Colonic mucosa (tissue), 4 donors: ENCODE results near the gene FIBCD1. TPM values are rescaled to one million over a fixed set of nuclear protein-coding genes. Genes with fewer than 3 reads are reported as not detected.
A peak's percentile ranks its signal among the peaks of the same experiment; 100 is the strongest.

ENCODE experiments used
- DNase-seq: peaks from one replicate; pipeline ENCODE4 v3.0.0-alpha.2; 2020
- H3K27ac ChIP-seq: fragments of 200-600 bp; one replicate; pipeline ENCODE4 v1.8.0; 2021
- H3K27me3 ChIP-seq: fragments of 200-600 bp; one replicate; pipeline ENCODE4 v1.8.0; 2021
- H3K36me3 ChIP-seq: fragments of 200-600 bp; one replicate; pipeline ENCODE4 v1.8.0; 2021
- H3K4me1 ChIP-seq: fragments of 200-600 bp; one replicate; pipeline ENCODE4 v1.8.0; 2021; ENCODE audit warnings: mild to moderate bottlenecking
- H3K4me3 ChIP-seq: fragments of 200-600 bp; one replicate; pipeline ENCODE4 v1.8.0; 2021
- H3K9ac ChIP-seq, 2 donors: one replicate each; pipeline ENCODE4 v1.7.0; 2013; ENCODE audit warnings: control low read depth in 2 of 2, low read depth in 2 of 2, low read length in 2 of 2
- H3K9me3 ChIP-seq: fragments of 200-600 bp; one replicate; pipeline ENCODE4 v1.8.0; 2021
- CTCF ChIP-seq: fragments of 200-600 bp; IDR thresholded peaks from one replicate; pipeline ENCODE4 v1.8.0; 2022; ENCODE audit warnings: antibody characterized with exemption, mild to moderate bottlenecking
- intact Hi-C: fragments of 100-400 bp; cut with DNase I; formaldehyde crosslinking; loops from one replicate; pipeline ENCODE4 v1.14.1; 2022
- total RNA-seq, 2 donors: library from RNA; stranded (reverse); fragmentation: NEBNext Ultra II Directional in 1 of 2; extraction: Animal tissue kit (Norgen Biotek cat#: 25700) in 1 of 2; gene quantifications; one replicate each; pipeline ENCODE4 v1.2.1, GENCODE V29; 2021
- donor health status: healthy.
- donor health status: DM: no; HTN: no; CAD: no.
- donor health status: DM: no; HTN: no; CAD: no.

The FIBCD1 gene
- total RNA-seq, 2 donors from 2014 or later = 9.0 to 32.9 TPM

DNA sequence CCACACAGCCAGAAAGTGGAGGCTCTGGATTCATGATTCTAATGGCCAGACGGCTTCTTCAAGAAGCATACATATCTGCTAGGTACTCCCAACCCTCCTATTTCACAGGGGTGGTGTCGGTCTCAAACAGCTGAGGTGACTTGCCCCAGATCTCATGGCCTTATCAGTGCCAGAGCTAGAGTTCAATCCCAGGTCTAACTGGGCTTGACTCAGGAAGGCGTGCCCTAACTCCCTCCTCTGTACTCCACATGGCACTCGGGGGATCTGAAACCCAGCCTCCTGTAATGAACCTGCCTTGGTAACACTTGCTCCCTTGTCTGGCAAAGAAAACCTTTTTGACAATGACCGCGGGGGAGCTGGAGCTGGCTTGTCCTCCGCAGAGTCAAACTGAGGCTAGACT, 44.5 kb downstream of the FIBCD1 start:
- H3K27ac ChIP-seq = no peak overlapping the region

DNA sequence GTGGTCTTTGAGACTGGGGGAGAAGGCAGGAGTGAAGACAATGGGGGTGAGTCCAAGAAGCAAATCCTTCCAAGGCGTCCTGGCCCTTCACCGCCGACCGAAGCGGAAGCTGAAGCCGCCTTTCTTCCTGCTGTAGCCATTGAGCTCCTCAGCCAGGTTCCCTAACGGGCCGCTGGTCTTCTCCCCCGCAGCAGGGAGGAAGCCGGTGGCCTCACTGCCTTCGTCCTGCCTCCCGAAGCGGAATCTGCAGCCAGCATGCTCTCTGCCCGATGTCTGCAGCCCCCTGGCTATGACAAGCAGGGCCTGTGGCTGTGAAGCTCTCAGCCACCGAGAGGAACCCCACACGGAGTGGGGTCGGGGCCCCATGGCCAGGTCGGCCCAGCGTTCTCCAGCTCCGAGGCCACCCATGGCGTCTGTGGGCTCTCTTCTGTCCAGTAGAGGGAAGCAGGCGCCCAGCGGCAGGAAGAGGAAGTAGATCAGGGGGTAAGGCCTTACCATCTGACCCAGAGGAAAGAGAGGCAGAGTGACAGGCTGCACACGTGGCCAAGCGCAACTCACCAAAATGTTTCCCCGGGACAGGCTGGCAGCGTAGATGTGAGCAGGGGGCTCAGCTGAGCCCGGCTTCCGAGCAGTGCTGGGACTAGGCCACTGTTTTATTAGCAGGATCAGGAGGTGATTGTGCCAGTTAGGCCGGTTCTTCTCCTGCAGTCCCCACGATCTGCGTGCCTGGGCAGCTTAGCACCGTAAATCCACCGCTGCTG, 45.5 kb downstream of the FIBCD1 start:
- peaks cover 6% of the 10 kb centered on the region for H3K36me3 ChIP-seq
- intact Hi-C loops = loop anchor here (5.0 to 10.0 kb wide), 2 partner anchors 49 to 101 kb away; no protein-coding TSS in a partner anchor
- H3K27me3 ChIP-seq = no peaks in the 10 kb centered on the region
- no peak overlapping the region for H3K4me3 ChIP-seq
- H3K9me3 ChIP-seq = no peaks in the 10 kb centered on the region
- peak; percentile 35 for TF ChIP-seq CTCF
- DNase-seq = no peak
- H3K9ac ChIP-seq = no peak overlapping the region
- no peak overlapping the region for H3K27ac ChIP-seq
- H3K4me1 ChIP-seq = no peaks in the 10 kb centered on the region

More for the DNA sequence above, 44.5 kb downstream of the FIBCD1 start:
- Histone ChIP-seq H3K9me3 (no peaks in the 10 kb centered on the region), H3K4me3 (no peak overlapping the region), H3K36me3 (peaks cover 2% of the 10 kb centered on the region), H3K27me3 (no peaks in the 10 kb centered on the region), H3K4me1 (no peaks in the 10 kb centered on the region), H3K9ac (peak overlapping the region in 1 of 2 donors; percentile 19)
- intact Hi-C loops = loop anchor here (5.0 to 10.0 kb wide), 2 partner anchors 48 to 100 kb away; no protein-coding TSS in a partner anchor
- DNase-seq = no peak
- no peak for TF ChIP-seq CTCF

- Histone ChIP-seq H3K9ac (no peak overlapping the region), H3K4me3 (no peak overlapping the region), H3K27me3 (no peaks in the 10 kb centered on the region), H3K27ac (no peak overlapping the region), H3K4me1 (no peaks in the 10 kb centered on the region), H3K36me3 (peaks cover 10% of the 10 kb centered on the region), H3K9me3 (no peaks in the 10 kb centered on the region)
- TF ChIP-seq CTCF = no peak
- intact Hi-C loops = loop anchor here (5.0 to 10.0 kb wide), 2 partner anchors 50 to 102 kb away; no protein-coding TSS in a partner anchor
- no peak for DNase-seq
Observed at GRCh38 chr9:130892477-130893304, 46.4 kb downstream of the FIBCD1 start.

- H3K36me3 ChIP-seq = peaks cover 10% of the 10 kb centered on the region
- H3K9me3 ChIP-seq = no peaks in the 10 kb centered on the region
- H3K27me3 ChIP-seq = no peaks in the 10 kb centered on the region
- intact Hi-C loops = loop anchor here (5.0 to 10.0 kb wide), 2 partner anchors 50 to 103 kb away; no protein-coding TSS in a partner anchor
- no peak overlapping the region for H3K27ac ChIP-seq
- no peak overlapping the region for H3K4me3 ChIP-seq
- no peak overlapping the region for H3K9ac ChIP-seq
- no peak for DNase-seq
- no peaks in the 10 kb centered on the region for H3K4me1 ChIP-seq
- no peak for TF ChIP-seq CTCF
Observed at GRCh38 chr9:130891688-130892476, 47.2 kb downstream of the FIBCD1 start.
